Pons (tissue), 1 donor: Measurements from ENCODE around the gene CD72.
"Not testable (repeated sequence)": the region's sequence is repeated elsewhere in the genome, so short reads cannot be mapped to it uniquely, and the experiment has no call there.

Experiments
- DNase-seq: peaks from one replicate; pipeline ENCODE4 v3.0.0-alpha.2; 2016; ENCODE audit warnings: low spot score

The CD72 gene

DNA sequence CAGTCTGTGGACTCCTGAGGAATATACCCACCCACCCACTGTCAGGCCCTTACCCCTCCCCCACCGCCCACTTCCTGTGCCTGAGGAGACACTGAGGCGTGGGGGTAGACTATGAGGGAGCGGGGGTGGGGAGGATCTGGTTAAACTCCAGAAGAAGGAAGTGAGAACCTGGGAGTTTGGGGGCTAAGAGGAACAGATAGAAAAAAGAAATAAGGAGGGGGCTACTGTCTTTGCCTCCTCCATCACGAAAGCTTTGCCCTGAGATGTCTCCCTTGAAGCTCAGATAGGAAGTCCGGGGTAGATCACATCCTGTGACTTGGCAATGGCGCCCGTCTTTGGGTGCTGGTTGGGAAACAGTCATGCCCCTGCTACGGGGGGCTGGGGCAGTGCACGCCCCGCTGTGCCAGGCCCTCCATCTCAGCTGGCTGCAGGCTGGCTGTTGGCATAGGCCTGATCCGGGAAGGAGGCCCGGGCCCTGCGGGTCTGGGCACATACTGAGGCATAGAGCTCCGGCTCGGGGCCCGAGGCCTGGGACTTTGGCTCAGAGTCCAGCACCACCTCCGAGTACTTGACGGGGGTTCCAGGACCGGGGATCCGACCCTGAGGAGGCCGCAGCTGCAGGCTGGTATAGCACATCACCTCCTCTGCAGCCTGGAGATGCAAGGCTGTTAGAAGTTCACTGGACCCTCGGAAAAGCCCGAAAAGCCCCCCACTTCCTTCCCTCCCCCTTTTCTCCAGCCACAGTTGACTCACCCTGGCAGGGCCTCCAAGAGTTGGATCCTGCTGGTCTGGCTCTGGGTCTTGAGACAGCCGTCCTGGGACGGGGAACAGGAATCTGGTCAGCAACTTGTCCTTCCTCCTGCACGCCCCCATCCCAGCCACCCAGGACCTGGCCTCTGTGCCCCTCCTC is 31.5 kb upstream of the CD72 start:
- DNase-seq, result no peak

DNA sequence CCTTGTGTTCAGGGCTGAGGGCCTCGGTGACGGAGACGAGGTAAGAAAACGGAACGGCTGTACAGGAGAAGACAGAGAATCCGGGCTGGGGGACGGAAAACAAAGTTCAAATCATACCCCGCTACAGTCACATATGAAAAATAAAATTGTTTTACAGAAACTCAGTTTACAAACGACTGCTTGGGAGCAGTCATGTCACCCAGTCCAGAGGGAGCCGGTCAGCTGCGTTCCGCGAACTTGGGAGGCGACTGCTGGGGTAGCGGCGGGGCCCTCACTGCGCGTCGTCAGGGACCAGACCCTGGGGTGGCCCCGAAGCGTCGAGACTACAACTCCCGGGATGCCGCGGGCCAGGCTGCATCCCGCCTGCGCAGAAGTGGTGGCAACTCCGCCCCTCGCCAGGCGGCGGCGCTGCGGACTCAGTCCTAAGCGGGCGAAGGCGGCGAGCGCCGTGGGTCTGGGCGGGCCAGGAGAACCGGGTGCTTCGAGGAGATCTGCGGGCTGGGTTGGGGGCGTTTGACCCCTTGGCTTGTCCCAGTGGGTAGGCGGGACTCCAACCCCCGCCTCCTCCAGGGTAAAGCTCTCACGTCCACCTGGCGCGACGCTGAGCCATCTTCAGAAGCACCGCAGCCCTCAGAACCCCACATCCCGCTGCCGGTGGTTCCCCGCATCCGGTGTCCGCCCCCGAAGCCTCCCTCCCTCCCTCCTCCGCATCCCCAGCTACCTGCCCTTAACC is 28.5 kb upstream of the CD72 start:
- peak; percentile 85 for DNase-seq

DNA sequence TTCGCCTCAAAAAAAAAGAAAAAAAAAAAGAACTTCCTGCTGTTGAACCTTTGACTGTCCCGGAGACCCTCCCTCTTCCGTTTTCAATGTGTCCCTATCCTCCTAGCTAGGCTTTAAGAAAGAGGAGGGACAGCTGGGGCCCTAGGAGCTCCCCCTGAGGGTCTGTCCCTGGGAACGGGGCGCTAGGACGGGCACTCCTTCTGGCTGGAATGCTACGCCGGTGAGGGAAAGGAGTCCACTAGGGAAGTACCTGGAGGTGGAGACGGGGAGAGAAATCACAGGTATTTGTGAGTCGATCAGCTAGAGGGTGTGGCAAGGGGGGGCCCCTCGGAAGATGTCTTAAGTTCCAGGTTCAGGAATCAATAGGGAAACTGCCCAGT is 27.9 kb upstream of the CD72 start:
- DNase-seq, result no peak

DNA sequence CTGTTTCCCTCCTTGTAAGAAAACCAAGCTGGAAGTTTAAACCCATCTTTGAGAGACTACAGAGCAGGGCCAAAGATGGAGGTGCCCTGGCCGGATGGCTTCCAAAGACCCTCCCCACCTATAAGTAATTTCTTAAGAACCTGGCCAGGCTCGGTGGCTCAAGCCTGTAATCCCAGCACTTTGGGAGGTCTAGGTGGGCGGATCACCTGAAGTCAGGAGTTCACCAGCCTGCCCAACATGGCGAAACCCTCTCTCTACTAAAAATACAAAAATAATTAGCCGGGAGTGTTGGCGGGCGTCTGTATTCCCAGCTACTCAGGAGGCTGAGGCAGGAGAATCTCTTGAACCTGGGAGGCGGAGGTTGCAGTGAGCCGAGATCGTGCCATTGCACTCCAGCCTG is 27.5 kb upstream of the CD72 start:
- DNase-seq, result not testable (repeated sequence)

DNA sequence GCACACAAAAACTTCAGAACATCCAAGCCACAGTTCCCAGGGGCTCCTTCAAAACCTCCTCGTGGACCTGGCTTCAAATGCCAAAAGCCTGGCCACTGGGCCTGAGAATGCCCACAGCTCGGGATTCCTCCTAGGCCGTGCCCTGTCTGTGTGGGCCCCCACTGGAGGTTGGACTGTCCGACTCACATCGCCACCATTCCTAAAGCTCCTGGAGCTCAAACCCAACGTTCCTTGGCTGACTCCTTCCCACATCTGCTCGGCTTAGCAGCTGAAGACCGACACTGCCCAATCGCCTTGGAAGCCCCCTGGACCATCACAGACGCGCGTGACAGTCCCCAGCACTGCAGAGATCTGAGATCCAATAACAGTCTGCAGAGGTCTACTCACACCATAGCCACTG is 24.8 kb upstream of the CD72 start:
- no peak for DNase-seq

DNA sequence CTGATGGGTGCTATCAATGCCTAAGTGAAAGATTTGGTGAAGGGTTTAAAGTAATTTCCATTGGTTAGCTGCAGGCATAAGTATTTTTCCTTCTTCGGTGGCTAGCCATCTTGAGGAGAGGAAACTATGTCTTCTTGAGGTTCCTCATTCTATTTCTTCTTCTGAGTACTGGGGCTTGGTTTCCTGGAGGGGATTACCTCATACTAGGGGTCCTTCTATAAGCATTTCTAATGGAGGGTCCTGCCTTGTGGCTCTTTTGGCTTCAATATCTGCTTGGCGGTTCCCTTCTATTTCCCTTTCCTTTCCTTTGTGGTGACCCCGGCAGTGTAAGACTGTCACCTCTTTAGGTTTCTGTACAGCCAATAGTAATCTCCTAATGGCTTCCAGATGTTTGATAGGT is 23.3 kb upstream of the CD72 start:
- not testable (repeated sequence) for DNase-seq

DNA sequence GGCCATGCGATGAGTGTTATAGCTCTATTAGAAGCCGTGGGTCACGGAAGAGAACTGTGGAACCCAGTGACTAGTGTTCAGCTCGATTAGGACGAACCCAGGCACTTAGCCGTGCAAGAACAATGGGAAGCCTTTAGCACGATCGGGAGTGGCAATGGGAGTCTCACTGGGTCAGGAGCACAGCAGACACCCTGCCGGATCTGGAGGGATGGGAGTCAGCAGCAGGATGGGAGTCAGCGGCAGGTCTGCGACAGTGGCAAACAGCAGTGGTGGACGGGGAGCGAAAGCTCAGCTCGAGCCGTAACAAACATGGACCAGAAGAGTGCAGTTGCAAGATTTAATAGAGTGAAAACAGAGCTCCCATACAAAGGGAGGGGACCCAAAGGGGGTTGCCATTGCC is 22.2 kb upstream of the CD72 start:
- DNase-seq, result not testable (repeated sequence)

DNA sequence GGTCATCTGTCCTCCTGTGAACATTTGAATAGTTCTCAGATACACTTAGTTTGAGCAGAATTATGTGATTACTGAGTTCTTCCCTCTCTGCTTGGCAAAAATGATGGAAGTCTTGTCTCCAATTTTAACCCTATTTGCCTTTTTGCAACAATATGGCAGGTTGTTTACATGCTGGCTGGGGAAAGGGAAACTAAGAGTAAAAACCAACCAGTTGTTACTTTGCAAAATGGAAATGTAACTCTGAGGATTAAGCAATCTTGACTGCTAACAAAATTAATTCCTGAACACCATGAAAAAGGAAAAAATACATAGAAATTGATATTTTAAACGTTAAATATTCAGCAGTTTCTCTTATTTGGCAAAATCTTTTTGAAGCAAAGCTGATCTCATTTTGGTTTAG is 21.4 kb upstream of the CD72 start:
- no peak for DNase-seq

DNA sequence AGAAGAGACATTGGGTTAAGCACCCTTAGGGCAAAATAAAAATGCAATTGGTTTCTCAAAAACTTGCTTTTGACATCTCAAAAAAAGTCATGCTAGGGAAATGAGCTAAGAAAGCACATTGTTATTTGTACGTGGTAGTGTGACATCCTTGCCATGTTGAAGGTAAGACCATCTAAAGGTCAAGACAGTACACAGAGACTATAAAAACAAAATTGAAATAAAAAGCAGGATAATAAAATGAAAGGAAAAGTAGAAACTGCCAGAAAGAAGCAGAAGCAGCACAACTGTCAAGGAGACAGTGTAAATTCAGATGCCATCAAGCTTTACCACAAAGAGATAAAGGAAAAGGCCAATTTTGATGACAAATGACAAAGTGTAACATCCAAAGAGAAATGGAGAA is 21.0 kb upstream of the CD72 start:
- DNase-seq, result not testable (repeated sequence)

DNA sequence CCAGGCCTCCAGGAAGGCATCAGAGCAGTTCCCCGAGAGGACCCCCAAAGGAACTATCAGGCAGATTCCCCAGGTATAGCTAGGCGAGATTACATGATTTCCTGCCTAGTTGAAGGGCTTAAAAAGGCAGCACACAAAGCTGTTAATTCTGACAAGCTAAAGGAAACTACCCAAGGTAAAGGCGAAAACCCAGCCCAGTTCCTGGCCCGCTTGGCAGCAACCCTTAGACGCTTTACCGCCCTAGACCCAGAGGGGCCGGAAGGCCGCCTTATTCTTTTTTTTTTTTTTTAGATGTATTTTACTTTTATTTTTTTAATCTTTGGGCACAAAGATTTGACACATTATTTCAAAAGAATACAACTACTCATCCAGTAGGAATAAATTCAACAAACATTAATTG is 20.5 kb upstream of the CD72 start:
- not testable (repeated sequence) for DNase-seq

DNA sequence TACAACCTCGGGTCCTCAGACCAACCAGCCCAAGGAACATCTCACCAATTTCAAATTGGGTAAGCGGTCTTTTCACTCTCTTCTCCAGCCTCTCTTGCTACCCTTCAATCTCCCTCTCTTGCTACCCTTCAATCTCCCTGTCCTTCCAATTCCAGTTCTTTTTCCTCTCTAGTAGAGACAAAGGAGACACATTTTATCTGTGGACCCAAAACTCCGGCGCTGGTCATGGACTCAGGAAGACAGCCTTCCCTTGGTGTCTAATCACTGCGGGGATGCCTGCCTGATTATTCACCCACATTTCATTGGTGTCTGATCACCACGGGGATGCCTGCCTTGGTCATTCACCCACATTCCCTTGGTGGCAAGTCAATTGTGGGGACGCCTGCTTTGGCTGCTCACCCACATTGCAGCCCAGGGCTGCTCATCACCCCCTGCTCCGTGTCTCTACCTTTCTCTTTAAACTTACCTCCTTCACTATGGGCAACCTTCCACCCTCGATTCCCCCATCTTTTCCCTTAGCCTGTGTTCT is 19.3 kb upstream of the CD72 start:
- not testable (repeated sequence) for DNase-seq

DNA sequence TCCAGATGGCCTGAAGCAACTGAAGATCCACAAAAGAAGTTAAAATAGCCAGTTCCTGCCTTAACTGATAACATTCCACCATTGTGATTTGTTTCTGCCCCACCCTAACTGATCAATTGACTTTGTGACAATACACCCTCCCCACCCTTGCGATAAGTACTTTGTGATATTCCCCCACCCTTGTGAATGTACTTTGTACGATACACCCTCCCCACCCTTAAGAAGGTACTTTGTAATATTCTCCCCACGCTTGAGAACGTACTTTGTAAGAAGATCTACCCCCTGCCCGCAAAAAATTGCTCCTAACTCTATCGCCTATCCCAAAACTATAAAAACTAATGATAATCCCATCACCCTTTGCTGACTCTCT is 18.6 kb upstream of the CD72 start:
- DNase-seq, result not testable (repeated sequence)

DNA sequence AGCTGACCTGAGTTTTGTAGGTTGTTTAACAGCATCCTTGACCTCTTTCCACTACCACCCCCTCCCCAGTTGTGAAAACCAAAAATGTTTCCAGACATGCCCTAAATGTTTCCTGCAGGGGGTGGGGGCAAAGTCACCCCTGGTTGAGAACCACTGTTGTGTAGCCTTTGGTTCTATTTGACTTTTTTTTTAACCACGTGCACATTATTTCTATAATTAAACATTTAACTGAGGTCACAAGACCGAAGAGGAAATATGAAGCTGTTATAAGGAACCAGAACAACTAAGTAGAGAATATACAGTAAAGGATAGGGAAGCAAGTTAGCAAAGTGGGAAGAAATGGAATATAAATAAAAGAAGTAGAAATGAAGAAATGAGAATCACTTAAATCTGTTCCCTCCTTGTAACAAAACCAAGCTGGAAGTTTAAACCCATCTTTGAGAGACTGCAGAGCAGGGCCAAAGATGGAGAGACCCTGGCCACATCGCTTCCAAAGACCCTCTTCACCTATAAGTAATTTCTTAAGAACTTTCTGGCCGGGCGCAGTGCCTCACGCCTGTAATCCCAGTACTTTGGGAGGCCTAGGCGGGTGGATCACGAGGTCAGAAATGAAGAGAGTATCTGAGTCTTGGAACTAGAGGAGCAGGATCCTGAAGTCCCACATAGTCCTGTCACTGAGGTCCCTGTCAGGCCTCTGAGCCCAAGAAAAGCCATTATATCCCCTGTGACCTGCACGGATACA is 18.1 kb upstream of the CD72 start:
- DNase-seq, result peak; percentile 52

DNA sequence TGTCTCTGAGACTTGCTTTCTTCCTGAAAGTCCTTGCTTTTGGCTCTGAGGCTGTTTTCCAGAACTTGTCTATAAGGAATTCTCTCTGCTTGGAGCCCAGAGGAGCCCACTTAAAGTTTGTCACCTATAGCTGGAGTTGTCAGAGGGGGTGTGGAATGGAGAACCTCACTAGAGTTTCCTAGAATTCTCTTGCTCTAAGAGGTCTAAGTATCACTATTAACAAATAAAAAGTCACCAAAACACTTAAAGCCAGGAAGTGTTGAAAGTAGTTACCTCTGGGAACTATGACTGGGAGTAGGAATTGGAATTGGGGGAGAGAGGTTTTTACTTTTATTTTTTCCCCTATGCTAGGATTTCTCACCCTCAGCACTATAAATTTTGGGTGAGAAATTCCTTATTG is 17.5 kb upstream of the CD72 start:
- DNase-seq, result no peak

DNA sequence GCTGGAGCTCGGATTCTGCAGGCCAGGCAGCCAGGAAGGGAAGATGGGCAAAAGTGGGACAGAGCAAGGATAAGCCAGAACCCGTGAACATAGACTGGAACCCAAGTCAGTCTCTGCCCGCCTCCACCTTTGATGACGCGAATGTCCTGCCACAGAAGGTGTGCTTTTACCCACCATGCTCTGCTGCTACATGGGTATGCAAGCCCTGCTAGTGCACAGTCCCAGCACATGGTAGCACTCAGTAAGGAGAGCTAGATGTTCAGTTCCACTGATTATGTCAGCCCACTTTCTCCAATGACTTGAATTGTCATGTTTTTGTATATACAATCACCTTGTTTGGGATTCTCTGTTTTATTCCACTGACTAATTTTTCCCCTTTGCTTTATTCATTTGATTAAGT is 11.4 kb upstream of the CD72 start:
- DNase-seq, result no peak

DNA sequence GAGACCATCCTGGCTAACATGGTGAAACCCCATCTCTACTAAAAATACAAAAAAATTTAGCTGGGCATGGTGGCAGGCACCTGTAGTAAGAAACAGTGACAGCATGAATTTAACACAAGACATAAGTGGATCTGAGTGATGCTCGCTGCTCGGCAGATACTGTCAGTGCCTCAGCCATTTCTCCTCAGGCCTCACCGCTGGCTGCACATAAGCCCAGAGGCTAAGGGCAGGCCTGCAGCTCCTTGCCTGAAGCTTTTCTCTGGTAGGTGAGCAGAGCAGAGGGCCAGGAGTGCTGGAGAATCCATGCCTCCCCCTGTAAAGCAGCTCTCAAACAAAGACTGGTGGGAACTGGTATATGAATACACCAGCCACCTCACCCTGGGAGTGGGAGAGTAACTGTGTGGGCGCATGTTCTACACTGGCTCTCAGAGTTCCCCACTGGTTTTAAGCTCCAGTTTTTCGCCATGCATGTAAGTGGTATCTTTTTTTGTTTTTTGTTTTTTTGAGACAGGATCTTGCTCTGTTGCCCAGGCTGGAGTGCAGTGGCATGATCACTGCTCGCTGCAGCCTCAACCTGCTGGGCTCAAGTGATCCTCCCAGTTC is 10.3 kb upstream of the CD72 start:
- no peak for DNase-seq

DNA sequence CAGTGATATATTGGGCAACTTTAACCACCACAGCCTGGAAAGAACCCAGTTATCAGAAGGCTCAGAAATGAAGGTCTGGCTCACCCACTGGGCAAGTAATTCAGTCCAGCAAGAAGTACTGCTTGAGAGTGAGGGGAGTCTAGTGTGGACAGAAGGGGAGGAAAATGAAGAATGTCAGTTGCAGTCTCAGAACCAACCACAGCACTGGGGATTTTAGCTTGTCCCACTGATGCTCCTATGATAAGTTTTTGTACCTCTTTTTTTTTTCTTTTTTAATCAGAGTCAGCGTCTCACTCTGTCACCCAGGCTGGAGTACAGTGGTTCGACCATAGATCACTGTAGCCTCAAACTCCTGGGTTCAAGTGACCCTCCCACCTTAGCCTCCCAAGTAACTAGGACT is 9.4 kb upstream of the CD72 start:
- no peak for DNase-seq

DNA sequence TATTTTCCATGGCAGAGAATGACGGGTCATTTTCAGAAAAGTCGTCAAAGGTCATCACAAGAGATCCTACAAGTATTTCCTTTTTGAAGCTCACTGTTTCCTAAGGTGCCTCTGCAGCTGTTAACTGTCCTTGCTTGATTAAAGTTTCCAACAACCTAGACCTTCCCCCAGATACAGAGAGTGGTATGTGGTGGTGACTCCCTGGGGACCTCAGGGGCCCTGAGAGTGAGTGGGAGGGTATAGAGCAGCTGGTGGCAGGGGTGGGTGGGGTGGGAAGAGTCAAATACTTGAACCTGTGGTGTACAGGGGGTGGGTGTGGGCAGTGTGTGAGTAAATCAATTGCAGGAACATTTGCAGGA is 1.6 kb upstream of the CD72 start:
- DNase-seq, result no peak

DNA sequence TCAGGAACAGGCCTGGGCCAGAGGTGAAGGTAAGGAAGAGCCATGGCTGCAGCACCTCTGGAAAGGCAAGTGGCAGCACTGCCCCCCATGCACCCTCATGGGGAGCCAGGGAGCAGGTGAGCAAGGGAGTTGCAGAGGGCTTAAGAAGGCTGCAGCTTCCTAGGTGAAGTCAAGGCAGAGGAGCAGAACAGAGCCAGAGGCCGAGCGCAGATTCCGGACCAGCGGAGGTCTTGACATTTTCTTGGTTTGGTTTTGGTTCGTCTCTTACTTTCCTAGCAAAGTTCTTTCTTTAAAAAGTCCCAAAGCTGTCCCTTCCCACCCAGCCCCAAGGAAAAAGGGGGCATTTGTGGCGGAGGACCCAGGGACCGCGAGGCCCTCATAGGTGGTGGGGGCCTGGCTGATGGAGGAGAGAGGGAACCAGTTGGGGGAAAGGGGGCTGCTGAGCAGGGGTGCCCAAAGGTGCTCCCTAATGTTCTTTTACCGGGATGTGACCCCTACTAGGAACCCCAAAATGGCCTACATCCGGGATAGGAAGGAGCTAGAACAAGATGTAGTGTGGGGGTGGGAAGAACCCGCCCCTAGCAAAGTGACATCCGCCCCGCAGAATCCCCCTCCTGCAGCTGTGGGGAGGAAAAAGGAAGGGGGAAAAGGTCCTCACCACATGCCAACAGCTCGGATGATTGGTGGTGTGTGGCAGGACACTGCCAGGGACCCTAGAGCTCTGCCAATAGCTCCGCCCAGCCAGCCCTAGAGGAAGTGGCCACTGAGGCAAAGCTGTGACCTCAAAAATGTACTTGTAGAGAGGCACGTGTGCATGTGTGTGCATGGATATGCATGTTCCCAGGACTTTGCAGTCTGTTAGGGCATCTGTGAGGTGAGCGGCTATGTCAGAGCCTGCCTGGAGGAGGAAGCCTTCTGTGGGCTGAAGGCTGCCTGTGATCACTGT is 914 bp upstream of the CD72 start:
- no peak for DNase-seq

DNA sequence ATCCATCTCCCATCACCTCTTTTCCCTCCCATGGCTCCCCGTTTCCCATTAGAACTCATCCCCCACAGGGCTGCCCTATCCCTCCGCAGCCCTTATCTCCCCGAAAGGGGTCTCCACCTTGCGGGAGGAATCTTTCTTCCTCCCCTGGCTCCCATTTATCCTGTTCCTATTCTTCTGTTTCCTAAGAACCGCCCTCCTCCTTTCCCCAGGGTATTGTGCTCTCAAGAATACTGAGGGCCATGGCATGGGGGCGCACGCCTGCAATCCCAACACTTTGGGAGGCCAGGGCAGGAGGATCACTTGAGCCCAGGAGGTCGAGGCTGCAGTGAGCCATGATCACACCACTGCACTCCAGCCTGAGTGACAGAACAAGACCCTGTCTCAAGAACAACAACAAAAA is 665 bp downstream of the CD72 start:
- no peak for DNase-seq
